IMR-90 (cell line): ENCODE results near the gene GOT2.

Source experiments
- POLR2A ChIP-seq: IDR thresholded peaks from 2 replicates; pipeline ENCODE4 v1.6.1; 2012; ENCODE audit warnings: mild to moderate bottlenecking, low read depth, low read length
- TF ChIP-seq, protein P1 (sequence below): conservative IDR thresholded peaks from 2 replicates; pipeline ENCODE4 v1.5.1; 2012; ENCODE audit warnings: mild to moderate bottlenecking, low read depth, low read length, improper control_type of control experiment

DNA sequence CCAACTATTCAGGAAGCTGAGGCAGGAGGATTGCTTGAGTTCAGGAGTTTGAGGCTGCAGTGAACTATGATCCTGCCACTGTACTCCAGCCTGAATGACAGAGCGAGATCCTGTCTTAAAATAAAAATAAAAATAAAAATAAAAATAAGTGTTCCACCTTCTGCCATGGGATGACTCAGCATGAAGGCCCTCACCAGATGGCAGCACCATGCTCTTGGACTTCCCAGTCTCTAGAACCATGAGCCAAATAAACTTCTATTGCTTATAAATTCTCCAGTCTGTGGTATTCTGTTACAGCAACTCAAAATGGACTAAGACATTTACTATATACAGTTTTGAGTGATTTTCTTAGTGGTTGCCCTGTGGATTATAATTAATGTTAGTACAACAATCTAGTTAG, 41.7 kb downstream of the GOT2 start:
- TF ChIP-seq, protein P1, sequence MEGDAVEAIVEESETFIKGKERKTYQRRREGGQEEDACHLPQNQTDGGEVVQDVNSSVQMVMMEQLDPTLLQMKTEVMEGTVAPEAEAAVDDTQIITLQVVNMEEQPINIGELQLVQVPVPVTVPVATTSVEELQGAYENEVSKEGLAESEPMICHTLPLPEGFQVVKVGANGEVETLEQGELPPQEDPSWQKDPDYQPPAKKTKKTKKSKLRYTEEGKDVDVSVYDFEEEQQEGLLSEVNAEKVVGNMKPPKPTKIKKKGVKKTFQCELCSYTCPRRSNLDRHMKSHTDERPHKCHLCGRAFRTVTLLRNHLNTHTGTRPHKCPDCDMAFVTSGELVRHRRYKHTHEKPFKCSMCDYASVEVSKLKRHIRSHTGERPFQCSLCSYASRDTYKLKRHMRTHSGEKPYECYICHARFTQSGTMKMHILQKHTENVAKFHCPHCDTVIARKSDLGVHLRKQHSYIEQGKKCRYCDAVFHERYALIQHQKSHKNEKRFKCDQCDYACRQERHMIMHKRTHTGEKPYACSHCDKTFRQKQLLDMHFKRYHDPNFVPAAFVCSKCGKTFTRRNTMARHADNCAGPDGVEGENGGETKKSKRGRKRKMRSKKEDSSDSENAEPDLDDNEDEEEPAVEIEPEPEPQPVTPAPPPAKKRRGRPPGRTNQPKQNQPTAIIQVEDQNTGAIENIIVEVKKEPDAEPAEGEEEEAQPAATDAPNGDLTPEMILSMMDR: no peak
- no peak for TF ChIP-seq POLR2A
